ENCODE results near the gene STPG4.

DNA sequence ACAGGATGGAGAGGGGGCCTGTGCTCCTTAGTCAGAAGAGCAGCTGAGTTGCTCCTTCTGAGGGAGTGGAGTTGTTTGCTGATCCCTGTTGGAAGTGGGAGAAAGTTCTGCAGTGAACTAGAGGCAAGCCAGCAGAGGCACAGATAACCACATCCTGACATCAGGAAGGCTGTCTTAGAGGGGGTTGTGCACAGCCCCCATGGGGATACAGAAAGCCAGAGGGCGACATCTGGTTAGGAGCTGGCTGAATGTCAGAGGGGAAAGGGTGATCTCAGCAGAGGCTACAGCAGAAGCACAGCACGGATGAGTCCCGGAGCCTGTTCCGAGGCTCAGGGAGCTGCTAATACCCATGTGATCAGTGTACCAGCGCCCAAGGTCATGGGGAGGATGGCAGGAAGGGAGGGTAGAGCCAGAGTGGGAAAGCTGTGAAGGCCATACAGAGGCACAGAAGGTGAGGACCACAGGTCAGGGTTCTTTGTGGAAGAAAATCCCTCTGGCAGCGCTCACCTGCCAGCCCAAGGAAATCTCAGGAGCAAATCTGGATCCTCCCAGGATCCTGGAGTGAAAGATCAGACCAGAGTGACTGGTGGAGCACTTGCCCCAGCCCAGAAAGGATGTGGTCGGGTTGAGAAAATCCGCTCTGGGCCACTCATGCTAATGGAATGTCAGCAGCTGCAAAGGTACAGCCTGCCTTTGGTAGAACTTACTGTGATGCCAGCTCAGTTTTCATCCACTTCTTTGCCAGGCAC lies 111.8 kb downstream of the STPG4 start:
- TF ChIP-seq, protein P1, sequence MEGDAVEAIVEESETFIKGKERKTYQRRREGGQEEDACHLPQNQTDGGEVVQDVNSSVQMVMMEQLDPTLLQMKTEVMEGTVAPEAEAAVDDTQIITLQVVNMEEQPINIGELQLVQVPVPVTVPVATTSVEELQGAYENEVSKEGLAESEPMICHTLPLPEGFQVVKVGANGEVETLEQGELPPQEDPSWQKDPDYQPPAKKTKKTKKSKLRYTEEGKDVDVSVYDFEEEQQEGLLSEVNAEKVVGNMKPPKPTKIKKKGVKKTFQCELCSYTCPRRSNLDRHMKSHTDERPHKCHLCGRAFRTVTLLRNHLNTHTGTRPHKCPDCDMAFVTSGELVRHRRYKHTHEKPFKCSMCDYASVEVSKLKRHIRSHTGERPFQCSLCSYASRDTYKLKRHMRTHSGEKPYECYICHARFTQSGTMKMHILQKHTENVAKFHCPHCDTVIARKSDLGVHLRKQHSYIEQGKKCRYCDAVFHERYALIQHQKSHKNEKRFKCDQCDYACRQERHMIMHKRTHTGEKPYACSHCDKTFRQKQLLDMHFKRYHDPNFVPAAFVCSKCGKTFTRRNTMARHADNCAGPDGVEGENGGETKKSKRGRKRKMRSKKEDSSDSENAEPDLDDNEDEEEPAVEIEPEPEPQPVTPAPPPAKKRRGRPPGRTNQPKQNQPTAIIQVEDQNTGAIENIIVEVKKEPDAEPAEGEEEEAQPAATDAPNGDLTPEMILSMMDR (conservative IDR thresholded peaks at IDR 0.05) = no peak
- TF ChIP-seq ZFX (IDR thresholded peaks at IDR 0.05) = no peak
